ENCODE results near the gene ZBTB47. TPM values are rescaled to one million over a fixed set of nuclear protein-coding genes. Genes with fewer than 3 reads are reported as not detected.

Gene ZBTB47
- total and polyA plus RNA-seq, 10 of the 15 experiments (the other 5 are each of a cell fraction or from before 2014, with no cell fraction given) = 0.04 to 3.4 (median 1.0) TPM; not detected in 1

GRCh38 chr3:42704136-42704841, 50.8 kb downstream of the ZBTB47 start:
- ChIA-PET POLR2A (no interaction called here), SMC1A (ENCODE audit: uncharacterized antibody, unreplicated experiment) (no interaction called here), RAD21 (ENCODE audit: unreplicated experiment) (no interaction called here), CTCF (no interaction called here)
- Histone ChIP-seq H2AFZ (ENCODE audit: control insufficient read depth, low read depth, low read length) (no peak overlapping the region), H3K36me3 (ENCODE audit: control insufficient read depth in 2 of 2, insufficient read depth in 2 of 2, low read length in 1 of 2) (no peaks in the 10 kb centered on the region), H3K27me3 (replicated peaks in 1 of 2; ENCODE audit: control insufficient read depth in 2 of 2, insufficient read depth in 2 of 2, low read length in 1 of 2) (no peaks in the 10 kb centered on the region; a peak in 1 of 4 replicates), H4K20me1 (ENCODE audit: control insufficient read depth, insufficient read depth) (no peaks in the 10 kb centered on the region), H3K9ac (ENCODE audit: control insufficient read depth, insufficient read depth, low read length) (no peak overlapping the region), H3K4me2 (ENCODE audit: control insufficient read depth, insufficient read depth) (no peak overlapping the region), H3K4me1 (ENCODE audit: control insufficient read depth, insufficient read depth, low read length) (no peaks in the 10 kb centered on the region), H3K9me3 (replicated peaks; ENCODE audit: control insufficient read depth, insufficient read depth, low read length) (no peaks in the 10 kb centered on the region), H3K27ac (ENCODE audit: control insufficient read depth, insufficient read depth) (no peak overlapping the region), H3K79me2 (ENCODE audit: control insufficient read depth, insufficient read depth, low read length) (no peaks in the 10 kb centered on the region), H3K4me3 (no peak overlapping the region)
- TF ChIP-seq USF2 (IDR thresholded peaks at IDR 0.05; ENCODE audit: borderline replicate concordance, low read depth, low read length) = no peak
- TF ChIP-seq NFIC (IDR thresholded peaks at IDR 0.05; ENCODE audit: low read depth, low read length) = no peak
- no peak for TF ChIP-seq JUND (IDR thresholded peaks at IDR 0.05; ENCODE audit: low read depth, low read length)
- TF ChIP-seq NR2C2 (IDR thresholded peaks at IDR 0.05; ENCODE audit: borderline replicate concordance, control insufficient read depth, insufficient read length, low read depth) = no peak
- intact Hi-C loops (cut with micrococcal nuclease; ENCODE audit: unreplicated experiment) = no loop called here
- 15% methylated on average over 8 of the region's 8 CpGs for WGBS (ENCODE audit: insufficient coverage, insufficient replicate concordance, low lambda C conversion rate, missing lambda C conversion rate)
- no peak for FAIRE-seq
- in situ Hi-C loops (cut with MboI) = no loop called here
- no peak for ATAC-seq
- DNase-seq (ENCODE audit: low read depth, low spot score) = no peak
- BruUV-seq (replicated peaks) = no TSS peak

GRCh38 chr3:42705058-42705767, 51.7 kb downstream of the ZBTB47 start:
- Histone ChIP-seq H2AFZ (ENCODE audit: control insufficient read depth, low read depth, low read length) (no peak overlapping the region), H3K4me3 (no peak overlapping the region), H3K4me1 (ENCODE audit: control insufficient read depth, insufficient read depth, low read length) (no peaks in the 10 kb centered on the region), H3K9me3 (replicated peaks; ENCODE audit: control insufficient read depth, insufficient read depth, low read length) (no peaks in the 10 kb centered on the region), H3K79me2 (ENCODE audit: control insufficient read depth, insufficient read depth, low read length) (no peaks in the 10 kb centered on the region), H3K27me3 (replicated peaks in 1 of 2; ENCODE audit: control insufficient read depth in 2 of 2, insufficient read depth in 2 of 2, low read length in 1 of 2) (no peaks in the 10 kb centered on the region; a peak in 2 of 4 replicates), H3K27ac (ENCODE audit: control insufficient read depth, insufficient read depth) (no peak overlapping the region), H3K4me2 (ENCODE audit: control insufficient read depth, insufficient read depth) (no peak overlapping the region), H4K20me1 (ENCODE audit: control insufficient read depth, insufficient read depth) (no peaks in the 10 kb centered on the region), H3K9ac (ENCODE audit: control insufficient read depth, insufficient read depth, low read length) (no peak overlapping the region), H3K36me3 (ENCODE audit: control insufficient read depth in 2 of 2, insufficient read depth in 2 of 2, low read length in 1 of 2) (no peaks in the 10 kb centered on the region)
- DNase-seq (ENCODE audit: low read depth, low spot score) = no peak
- 8% methylated on average over 7 of the region's 7 CpGs for WGBS (ENCODE audit: insufficient coverage, insufficient replicate concordance, low lambda C conversion rate, missing lambda C conversion rate)
- in situ Hi-C loops (cut with MboI) = no loop called here
- SMC1A ChIA-PET (ENCODE audit: uncharacterized antibody, unreplicated experiment) = no interaction called here
- no TSS peak for BruUV-seq (replicated peaks)
- intact Hi-C loops (cut with micrococcal nuclease; ENCODE audit: unreplicated experiment) = no loop called here
- no peak for FAIRE-seq
- POLR2A ChIA-PET = no interaction called here
- no peak for ATAC-seq
- CTCF ChIA-PET = no interaction called here
- RAD21 ChIA-PET (ENCODE audit: unreplicated experiment) = no interaction called here
- no peak for TF ChIP-seq E2F8 (IDR thresholded peaks at IDR 0.05; ENCODE audit: low read depth, partially characterized antibody)
- TF ChIP-seq BCL11A (IDR thresholded peaks at IDR 0.05; ENCODE audit: low read depth, low read length) = no peak
- no peak for TF ChIP-seq RUNX3 (IDR thresholded peaks at IDR 0.05; ENCODE audit: low read length)
- no peak for TF ChIP-seq CHD2 (IDR thresholded peaks at IDR 0.05; ENCODE audit: borderline replicate concordance, low read depth, low read length)
- TF ChIP-seq MTA2 (IDR thresholded peaks at IDR 0.05; ENCODE audit: low read depth) = no peak

Measured in GM12878 (cell line).